GM21447 (cell line): ENCODE measurements around the gene DCDC2C.

Experiments used
- ATAC-seq: cut with Tn5 transposase; IDR thresholded peaks from one replicate; pipeline ENCODE4 v1.9.1; 2021; ENCODE audit not compliant: unreplicated experiment

Gene DCDC2C

GRCh38 chr2:3769766-3770165 lies 66.4 kb downstream of the DCDC2C start:
- no peak for ATAC-seq

DNA sequence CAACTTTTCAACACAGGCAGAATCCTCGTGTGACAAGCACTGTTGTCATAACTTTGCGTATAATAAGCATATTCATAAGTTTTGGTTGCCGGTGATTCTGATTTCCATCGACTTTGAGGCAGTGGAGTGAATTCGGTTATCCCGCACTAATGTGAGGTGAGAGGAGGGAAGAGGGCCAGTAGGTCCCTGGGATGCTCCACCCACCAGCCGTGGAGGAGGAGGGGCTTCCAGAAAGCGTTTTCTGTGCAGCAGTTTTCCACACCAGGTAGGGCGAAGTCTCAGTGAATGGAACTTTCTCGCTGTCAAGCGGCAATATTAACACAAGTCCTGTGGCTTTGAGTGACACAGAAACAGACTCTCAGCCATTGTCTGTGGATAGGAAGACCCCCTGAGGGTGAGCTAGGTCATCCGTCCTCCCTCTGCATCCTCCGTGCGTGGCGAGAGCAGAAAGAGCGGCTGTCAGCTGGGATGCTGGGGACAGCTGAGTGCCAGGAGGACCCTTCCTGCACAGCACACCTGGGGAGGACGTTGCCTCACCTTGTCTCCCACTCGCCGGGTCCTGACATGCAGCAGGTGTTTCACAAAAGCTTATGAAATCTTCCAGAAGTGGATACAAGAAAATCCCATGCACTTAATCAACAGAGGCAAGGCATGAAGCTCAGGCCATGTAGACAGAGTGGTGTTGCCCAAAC lies 67.5 kb downstream of the DCDC2C start:
- ATAC-seq = no peak

GRCh38 chr2:3771576-3771975 lies 68.2 kb downstream of the DCDC2C start:
- ATAC-seq = no peak

DNA sequence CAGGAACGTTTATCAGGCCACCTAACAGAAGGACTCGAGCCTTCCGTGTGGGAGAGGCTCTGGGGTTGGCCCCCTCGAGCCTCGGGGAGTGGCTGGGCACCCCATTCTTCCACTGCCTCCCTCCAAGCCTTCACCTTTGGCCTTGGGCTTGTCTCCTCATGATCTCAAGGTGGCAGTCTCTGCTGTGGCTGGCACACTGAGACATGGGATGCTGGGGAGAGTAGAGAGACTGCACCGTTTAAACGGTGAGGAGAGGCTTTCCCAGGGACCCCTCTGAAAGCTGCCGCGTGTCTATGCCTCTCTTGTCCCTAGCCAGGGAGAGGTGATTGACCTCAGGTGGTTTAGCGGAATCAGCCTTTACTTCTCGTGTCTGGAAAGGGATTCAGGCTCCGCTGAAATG lies 71.0 kb downstream of the DCDC2C start:
- no peak for ATAC-seq

DNA sequence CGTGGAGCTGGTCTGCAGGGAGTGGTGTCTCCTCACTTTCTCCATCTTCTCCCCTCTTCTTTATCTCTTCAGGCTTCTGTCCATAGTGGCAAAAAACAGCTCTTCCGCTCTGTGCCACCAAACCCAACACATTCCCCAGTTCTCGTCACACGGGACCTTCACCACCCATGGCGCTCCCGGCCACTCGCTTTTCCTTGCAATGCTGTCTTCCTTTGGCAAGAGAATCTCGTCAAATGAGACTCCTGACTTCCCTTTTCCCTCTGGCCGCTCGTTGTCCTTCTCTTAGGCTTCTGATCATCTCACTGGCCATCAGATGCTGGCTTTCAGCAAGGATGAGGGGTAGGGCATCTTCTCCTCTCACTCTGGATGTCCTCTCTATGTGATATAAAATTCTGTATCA lies 72.9 kb downstream of the DCDC2C start:
- ATAC-seq = no peak

- ATAC-seq = no peak
Observed at GRCh38 chr2:3777966-3778365, 74.6 kb downstream of the DCDC2C start.

GRCh38 chr2:3778851-3779495 lies 75.6 kb downstream of the DCDC2C start:
- no peak for ATAC-seq

DNA sequence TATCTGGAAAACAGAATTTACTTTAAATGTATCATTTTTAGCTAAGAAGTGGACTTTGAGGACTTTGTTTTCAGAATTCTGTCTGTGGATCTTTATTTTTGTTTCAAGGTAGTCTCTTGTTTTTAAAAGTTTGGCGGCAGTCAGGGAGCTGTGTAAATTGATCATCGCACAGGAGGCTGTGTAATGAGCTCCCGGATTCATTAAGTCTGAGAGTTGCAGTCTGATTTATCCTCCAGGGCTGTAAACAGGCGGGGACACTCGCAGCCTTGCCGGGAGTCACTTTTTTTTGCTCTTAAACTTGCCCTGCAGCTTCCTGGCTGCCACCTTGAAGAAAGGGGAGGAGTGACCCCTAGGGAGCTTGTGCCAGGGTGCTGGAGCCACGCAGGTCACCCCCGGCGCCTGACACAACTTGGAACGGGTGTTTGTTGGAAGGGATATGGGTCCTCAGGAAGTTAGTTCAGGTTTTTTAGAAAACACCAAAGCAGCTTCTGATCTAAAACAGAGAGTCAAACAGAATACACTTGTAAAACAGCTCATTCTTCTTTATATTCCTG lies 76.2 kb downstream of the DCDC2C start:
- no peak for ATAC-seq

- peak; percentile 99 for ATAC-seq
Observed at GRCh38 chr2:3780477-3781402, 77.4 kb downstream of the DCDC2C start.

DNA sequence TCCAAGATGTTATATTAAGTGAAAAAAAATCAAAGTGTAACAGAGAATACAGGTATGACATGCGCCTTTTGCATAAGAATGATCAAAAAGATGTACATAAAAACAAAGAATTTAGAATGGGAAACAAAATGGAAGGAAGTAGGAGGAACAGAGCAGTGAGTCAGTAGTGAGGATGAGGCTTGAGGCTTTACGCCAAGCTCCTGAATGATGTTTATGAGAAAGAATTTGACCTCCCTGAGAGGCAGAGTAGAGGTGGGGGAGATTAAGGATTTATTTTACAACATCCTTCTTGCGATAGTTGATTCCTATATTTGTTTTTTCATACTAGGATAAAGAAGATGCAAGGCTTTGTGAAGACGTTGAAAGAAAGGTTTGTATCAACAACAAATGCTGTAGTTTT lies 81.4 kb downstream of the DCDC2C start:
- ATAC-seq = no peak

DNA sequence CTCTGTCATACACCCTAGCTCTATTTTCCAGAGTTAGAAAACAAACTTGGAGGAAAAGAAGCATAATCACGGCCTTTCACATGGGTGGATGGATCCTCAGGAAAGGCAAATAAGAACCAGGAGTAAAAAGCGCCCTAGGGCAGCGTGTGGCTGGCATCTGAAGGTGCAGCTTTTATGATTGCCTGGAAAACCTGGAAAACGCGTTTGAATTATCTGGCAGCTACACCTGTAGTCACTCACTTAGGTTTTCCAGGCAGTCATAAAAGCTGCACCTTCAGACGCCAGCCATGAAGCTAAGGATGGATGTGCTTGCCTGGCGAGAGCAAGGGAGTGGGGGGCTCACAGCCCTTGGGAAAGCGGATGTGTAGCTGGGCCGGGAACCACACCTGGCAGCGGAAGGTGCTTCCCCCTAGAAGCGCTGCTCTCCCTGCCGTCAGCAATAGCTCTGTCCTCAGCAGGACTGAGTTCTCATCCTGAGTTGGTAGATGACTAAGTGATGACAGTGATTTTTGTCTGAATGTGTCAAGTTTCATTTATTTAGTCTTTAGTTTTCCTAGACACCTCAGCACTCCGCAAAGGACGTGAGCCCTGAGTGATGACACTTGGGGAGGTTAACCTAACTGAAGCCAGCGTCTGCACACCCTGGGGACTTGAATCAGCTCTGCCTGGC lies 82.0 kb downstream of the DCDC2C start:
- ATAC-seq = no peak

GRCh38 chr2:3785890-3786273 lies 82.5 kb downstream of the DCDC2C start:
- no peak for ATAC-seq

GRCh38 chr2:3787768-3788167 lies 84.4 kb downstream of the DCDC2C start:
- ATAC-seq = no peak

DNA sequence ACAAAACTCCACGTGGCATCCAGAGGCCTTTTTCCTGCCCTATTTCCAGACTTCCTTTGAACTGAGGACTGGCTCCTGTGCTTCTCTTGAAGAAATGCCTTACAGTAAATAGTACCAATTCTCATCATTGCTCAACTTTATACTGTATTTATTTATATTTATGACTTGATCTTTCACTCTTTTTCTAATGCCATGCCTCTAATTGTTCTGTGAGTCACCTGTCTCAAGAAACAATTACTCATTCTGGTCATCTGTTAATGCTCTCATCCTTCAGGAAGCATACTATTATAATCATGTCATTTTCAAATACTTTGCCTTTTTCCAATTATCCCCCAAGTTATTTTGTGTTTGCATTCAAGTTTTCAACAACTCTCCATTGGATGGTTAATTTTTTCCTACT lies 85.9 kb downstream of the DCDC2C start:
- ATAC-seq = no peak

GRCh38 chr2:3793249-3793648 lies 89.9 kb downstream of the DCDC2C start:
- ATAC-seq = no peak

- ATAC-seq = no peak
Observed at GRCh38 chr2:3801506-3801905, 98.1 kb downstream of the DCDC2C start.

GRCh38 chr2:3805201-3805939 lies 102.0 kb downstream of the DCDC2C start:
- ATAC-seq = no peak

DNA sequence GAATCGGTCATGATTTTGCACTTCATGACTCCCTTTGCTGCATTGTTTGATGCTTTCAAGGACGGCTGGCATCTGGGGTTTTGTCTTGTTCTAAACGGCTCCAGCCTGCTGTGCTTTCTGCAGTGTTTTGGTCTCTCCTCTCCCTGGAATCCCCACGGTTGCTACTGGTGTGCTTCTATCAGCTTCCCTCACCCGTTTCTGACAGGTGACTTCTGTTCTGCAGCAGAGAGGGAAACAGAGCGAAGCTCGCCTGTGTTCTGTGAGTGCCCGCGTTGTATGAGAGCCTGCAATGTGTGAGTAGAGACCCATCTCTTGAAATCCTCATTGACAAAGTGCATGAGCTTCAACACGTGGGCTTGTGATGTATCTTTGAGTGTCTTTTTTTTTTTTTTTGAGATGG lies 102.8 kb downstream of the DCDC2C start:
- ATAC-seq = no peak

DNA sequence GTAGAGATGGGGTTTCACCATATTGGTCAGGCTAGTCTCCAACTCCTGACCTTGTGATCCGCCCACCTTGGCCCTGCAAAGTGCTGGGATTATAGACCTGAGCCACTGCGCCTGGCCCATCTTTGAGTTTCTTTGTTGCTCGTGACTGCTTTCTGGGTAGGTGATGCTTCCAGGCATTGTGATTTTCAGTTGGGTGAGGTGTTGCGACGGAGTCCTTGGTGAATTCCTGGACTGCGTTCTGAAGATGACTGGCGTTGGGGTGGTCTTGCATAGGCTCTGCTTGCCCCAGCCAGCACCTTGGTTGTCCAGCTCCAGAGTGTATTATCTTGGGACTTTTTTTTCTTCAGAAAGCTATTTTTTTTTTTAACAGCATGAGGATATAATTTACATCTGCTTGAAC lies 103.4 kb downstream of the DCDC2C start:
- ATAC-seq = no peak

- ATAC-seq = no peak
Observed at GRCh38 chr2:3807853-3808252, 104.5 kb downstream of the DCDC2C start.
